GM19240 (cell line): Measurements from ENCODE around the gene KLRF1.

Source experiments
- DNase-seq: peaks from one replicate; pipeline ENCODE4 v3.0.0; 2011; ENCODE audit warnings: low spot score; ENCODE audit not compliant: insufficient read length

Gene KLRF1

GRCh38 chr12:9827209-9827888 is at the start of gene KLRF1:
Gene KLRF1, plus strand, starts transcription at chr12:9827481. Its CDS starts 64 bp downstream, at chr12:9827545.
- no peak for DNase-seq

GRCh38 chr12:9779209-9779608 is 48.1 kb upstream of the KLRF1 start:
- DNase-seq, result no peak

GRCh38 chr12:9781360-9781759 is 45.9 kb upstream of the KLRF1 start:
- no peak for DNase-seq

- no peak for DNase-seq
These were observed 44.5 kb upstream of the KLRF1 start for GRCh38 chr12:9782547-9783382.

GRCh38 chr12:9784326-9784725 is 43.0 kb upstream of the KLRF1 start:
- no peak for DNase-seq

GRCh38 chr12:9784816-9785215 is 42.5 kb upstream of the KLRF1 start:
- no peak for DNase-seq

GRCh38 chr12:9786726-9787717 is 40.3 kb upstream of the KLRF1 start:
- DNase-seq, result no peak

- no peak for DNase-seq
These were observed 34.9 kb upstream of the KLRF1 start for GRCh38 chr12:9792185-9792900.

GRCh38 chr12:9792961-9793617 is 34.2 kb upstream of the KLRF1 start:
- DNase-seq, result no peak

- no peak for DNase-seq
These were observed 33.4 kb upstream of the KLRF1 start for GRCh38 chr12:9793779-9794395.

- no peak for DNase-seq
These were observed 32.7 kb upstream of the KLRF1 start for GRCh38 chr12:9794484-9795093.

GRCh38 chr12:9795945-9796344 is 31.3 kb upstream of the KLRF1 start:
- DNase-seq, result no peak

GRCh38 chr12:9796346-9796745 is 30.9 kb upstream of the KLRF1 start:
- no peak for DNase-seq

GRCh38 chr12:9796971-9797370 is 30.3 kb upstream of the KLRF1 start:
- no peak for DNase-seq

GRCh38 chr12:9797722-9798619 is 29.3 kb upstream of the KLRF1 start:
- DNase-seq, result peak; percentile 19

GRCh38 chr12:9799961-9800360 is 27.3 kb upstream of the KLRF1 start:
- DNase-seq, result no peak

- no peak for DNase-seq
These were observed 21.4 kb upstream of the KLRF1 start for GRCh38 chr12:9805883-9806282.

- DNase-seq, result no peak
These were observed 20.6 kb upstream of the KLRF1 start for GRCh38 chr12:9806714-9807113.
